Stimulated activated CD8-positive, alpha-beta memory T cell treated with anti-CD3 and anti-CD28 coated beads, Interleukin-7, amount 100 ng/mL, for 4 hours (primary cell): Measurements from ENCODE around the gene EPHA8.

ENCODE experiments used
- DNase-seq, 2 donors: peaks; one replicate each; pipeline ENCODE4 v3.0.0-alpha.2; 2020; ENCODE audit warnings: low read depth in 2 of 2

EPHA8 gene

DNA sequence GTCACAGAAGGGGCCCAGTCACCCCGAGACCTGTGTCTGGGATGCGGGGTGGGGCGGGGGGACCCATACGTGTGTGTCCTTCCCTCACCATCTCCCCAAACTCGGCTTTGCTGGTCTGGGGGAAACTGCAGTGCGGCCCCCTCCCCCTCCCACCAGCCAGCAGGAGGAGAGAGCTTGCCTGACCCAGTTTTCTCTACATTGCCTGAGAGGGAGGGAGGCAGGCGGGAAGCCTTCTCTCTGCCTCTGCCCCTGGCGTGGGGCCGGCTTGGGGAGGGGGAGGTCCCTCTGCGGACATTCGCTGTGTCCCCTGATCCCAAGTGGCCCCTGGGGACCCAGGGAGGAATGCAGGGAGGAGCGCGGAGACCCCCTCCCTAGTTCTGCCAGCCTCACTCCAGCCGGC, 3.9 kb downstream of the EPHA8 start:
- DNase-seq, result no peak

DNA sequence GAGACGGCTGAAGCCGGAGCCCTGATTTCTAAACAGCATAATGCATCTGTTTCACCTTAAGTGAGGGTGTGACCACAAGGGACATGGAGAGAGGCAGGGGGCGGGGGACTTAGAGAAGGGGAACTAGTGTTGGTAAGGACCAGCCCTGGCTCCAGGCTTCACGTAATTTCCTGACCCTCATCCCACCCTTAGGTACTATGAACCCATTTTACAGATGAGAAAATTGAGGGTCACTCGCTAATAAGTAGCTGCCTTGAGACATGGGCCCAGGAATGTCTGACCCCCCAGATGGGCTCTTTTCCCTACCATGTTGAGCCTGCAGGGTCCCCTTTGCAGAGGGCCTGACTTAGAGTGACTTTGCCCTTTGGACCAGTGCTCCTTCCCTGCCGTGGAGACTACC, 4.7 kb downstream of the EPHA8 start:
- DNase-seq, result no peak

DNA sequence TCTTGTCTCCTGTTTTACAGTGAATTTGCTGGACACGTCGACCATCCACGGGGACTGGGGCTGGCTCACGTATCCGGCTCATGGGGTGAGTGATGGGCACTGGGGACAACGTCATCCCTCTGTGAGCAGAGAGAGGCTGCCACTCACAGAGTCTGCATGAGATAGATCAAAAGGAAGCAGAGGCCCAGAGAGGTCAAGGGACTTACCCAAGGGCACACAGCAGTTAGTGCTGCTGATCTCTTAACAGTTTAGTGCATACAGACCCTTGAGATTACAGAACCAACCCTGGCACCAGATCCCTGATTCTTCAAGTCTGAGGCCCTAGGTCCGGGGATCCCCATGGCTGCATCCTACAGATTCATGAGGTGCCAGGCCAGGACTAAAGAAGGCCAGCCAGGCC, 6.0 kb downstream of the EPHA8 start:
- no peak for DNase-seq

DNA sequence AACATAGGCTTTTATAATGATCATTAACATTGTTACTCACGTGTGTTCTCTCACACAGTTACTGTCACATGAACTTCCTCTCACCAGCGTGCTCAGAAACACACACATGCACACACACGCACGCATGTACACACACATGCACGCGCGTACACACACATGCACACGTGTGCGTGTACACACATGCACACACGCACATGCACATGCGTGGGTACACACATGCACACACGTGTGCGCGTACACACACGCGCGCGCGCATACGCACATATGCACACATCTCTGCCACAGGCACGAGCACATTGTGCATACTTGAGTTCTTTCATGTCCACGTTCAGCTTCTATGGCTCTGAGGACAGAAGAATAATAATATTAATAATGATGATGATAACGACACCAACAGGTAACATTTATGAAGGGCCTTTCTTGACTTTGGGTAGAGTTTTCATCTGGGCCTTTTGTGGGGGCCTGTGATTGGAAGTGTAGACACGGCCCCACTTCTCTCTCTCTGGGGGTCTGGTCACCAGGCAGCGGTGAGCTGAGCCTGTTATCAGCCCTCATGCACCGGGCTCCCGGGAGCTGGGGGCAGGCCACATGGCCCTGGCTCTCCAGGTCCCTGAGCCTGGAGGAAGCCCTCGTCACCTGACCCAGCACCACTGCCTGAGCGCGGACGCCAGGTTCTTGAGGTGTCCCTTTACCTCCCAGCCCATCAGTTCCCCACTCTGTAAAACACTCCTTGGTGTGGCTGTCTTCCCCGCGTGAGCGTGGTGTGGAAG, 7.0 kb downstream of the EPHA8 start:
- DNase-seq, result no peak

DNA sequence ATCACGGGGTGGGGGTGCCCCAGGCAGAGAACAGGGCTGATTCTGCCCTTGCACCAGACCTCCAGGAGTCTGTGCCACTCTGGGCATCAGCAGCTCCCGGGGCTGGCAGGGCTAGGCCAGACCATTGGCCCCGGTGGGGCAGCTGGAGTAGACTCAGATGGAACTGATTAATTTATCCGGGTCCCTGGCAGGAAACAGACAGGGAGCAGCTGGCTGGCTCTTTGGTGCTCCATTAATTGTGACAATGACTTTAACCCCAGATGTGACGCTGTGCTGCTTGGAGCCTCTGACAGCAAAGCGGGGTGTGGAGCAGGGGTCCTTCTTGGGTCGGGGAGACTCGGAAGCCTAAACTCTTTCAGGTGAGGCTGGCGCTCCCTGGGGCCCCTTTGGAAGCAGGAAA, 9.5 kb downstream of the EPHA8 start:
- no peak for DNase-seq

DNA sequence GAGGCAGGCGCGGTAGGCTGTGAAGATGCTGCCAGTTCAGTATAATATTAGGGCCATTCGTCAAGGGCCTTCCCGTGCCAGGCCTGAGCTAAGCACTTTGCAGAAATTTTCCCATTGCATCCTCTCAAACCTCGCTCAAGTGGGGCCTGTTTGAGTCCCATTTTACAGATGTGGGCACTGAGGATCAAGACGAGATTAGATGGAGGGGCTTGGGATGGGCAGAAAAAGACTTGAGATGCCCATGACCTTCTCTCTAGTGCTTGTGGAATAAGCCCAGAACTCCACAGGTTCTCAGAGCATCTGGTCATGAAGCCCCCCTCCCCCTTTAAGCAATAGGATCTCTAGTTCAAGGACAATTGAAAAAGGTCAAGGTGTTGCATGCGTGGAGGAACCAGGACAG, 9.9 kb downstream of the EPHA8 start:
- DNase-seq, result no peak

DNA sequence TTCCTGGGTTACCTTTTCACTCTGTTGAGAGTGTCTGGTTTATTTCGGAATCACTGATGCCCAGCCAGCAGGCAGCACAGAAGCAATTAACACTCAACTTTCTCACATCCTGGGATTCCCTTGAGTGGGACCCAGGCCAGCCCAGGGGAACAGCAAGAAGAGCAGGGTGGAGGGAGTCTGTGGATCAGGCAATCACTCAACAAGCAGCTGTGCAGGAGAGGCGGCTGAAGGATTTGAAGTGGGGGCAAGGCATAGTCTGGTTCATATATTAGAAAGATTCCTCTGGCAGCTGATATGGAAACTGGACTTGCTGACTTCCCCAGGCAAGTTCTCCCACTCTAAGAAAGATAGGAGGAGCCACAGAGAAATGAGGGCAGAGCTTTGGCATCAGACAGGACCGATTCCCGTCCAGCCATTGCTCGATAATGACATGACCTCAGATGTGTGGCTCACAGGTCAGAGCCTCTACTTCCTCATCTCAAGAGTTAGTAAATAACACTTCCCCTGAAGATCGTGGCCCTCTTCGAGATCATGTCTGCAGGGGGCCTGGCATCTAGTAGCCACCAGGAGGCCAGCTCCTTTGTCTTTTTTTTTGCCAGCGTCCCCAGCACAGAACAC, 12.4 kb downstream of the EPHA8 start:
- DNase-seq, result no peak

DNA sequence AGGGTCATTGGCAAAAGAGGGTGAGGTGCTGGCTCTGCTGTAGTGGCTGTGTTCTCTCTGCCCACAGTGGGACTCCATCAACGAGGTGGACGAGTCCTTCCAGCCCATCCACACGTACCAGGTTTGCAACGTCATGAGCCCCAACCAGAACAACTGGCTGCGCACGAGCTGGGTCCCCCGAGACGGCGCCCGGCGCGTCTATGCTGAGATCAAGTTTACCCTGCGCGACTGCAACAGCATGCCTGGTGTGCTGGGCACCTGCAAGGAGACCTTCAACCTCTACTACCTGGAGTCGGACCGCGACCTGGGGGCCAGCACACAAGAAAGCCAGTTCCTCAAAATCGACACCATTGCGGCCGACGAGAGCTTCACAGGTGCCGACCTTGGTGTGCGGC, 12.9 kb downstream of the EPHA8 start:
- no peak for DNase-seq

DNA sequence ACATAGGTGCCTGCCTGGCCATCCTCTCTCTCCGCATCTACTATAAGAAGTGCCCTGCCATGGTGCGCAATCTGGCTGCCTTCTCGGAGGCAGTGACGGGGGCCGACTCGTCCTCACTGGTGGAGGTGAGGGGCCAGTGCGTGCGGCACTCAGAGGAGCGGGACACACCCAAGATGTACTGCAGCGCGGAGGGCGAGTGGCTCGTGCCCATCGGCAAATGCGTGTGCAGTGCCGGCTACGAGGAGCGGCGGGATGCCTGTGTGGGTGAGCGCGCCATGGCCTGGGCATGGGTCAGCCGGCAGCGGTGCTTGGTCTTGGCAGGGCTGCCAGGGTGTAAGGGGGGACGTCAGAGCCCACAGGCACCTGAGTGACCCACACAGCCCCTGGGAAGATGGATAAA, 13.3 kb downstream of the EPHA8 start:
- DNase-seq, result no peak

DNA sequence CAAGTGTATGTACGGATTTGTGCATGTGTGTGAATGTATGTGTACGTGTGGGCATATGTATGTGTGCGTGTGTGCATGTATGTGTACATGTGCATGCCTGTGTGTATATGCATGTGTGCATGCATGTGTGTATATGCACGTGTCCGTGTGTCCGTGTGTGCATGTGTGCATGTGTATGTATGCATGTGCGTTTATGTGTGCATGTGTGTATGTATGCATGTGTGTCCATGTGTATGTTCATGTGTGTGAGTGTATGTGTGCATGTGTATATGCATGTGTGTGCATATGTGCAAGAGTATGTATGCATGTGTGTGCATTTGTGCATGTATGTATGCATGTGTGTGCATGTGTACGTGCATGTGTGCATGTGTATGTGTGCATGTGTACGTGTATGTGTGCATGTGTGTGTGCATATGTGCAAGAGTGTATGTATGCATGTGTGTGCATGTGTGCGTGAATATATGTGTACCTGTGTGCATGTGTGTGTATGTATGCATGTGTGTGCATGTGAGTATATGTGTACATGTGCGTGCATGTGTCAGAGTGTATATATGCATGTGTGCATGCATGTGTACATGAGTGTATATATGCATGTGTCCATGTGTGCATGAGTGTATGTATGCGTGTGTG, 15.6 kb downstream of the EPHA8 start:
- DNase-seq, result no peak

DNA sequence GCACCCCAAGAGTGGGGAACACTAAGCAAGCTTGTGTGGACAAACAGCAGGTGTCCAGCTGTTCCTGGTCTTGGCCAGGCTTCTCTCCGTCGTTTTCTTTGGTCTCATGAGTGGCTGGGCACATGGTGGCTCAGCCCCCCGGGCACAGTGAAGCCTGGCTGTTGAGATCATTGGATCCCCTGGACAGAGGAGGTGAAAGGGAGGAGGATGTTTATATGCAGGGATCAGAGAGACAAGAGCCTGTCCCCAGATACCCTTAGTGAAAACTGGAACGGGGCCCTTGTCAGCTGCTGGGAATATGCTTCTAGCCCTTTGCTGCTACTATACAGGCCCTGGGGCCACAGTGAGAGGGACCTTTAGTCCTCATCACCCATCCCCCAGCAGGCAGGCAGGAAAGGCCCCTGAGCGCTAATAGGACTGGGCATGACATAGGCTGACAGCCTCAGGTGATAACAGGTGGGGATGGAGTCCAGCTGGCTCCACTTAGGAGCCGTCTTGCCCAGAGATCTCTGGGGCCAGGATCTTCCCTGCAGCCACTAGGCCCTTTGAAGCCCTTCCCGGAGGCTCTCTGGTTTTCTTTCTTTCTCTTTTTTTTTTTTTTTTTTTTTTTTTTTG, 16.4 kb downstream of the EPHA8 start:
- no peak for DNase-seq

DNA sequence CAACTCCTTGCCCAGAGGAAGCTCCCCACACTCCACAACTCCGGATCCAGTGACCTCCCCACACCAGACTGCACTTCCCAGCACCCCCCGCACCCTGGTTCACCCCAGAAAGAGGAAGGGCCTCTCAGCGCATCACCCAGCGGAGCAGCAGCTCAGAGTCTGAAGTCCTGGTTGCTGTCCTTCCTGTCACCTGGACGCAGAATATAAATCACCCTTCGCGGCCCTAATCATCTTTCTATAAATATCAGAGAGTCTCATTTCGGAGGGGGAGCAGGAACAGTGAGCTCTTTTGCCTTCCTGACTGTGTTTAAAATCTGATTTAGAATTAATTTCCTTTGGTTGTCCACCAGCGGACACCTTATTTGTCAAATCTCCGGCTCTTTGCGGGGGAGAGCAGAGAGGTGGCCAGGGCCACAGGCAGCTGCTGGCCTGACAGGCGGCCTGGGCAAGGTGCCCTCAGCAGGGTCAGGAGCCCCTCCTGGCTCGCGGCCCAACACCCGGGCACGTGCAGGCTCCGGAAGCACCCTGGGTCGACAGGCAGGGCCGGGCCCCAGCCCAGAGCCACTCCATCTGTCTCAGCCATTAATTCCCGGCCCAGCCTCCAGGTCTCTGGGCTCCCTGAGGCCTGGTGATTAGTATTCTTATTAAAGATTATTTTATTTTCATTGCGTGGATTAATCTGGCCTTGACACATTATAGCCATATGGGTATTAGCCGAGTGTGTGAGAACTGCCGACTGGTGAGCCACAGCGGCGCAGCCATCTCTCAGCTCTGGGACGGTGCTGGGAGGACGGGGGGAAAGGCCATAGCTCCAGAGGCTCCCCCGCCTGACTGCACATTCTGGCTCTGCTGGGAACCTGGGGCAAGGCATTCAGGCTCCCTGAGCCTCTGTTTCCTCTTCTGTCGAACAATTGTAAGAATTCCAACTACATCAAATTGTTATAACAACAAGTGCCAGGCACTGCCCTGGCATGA, 19.7 kb downstream of the EPHA8 start:
- no peak for DNase-seq

DNA sequence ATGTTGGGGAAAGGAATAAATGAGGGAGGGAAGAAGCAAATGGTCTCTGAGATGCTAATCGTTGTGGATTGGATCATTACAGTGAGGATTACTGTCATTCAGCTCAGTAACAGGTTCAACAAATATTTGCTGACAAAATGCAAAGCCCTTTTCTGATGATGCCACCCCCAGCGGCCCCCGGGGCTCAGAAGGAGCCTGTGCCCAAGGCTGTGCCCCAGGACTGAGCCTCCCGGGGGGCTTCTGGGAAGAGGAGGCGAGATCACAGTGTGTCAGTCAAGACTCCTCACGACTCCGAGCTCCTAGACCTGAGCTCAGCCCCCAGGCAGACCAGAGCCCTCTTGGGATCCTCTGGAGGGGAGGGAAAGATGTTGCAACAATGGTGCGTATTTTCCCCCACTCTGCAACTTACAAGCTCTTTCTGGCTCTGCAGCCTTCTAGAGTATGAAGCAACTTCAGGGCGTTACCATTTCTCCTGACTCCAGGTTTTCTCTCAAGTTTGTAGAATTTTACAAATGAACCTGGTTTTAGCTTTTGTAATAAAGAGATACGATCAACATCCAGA, 20.8 kb downstream of the EPHA8 start:
- DNase-seq, result no peak

DNA sequence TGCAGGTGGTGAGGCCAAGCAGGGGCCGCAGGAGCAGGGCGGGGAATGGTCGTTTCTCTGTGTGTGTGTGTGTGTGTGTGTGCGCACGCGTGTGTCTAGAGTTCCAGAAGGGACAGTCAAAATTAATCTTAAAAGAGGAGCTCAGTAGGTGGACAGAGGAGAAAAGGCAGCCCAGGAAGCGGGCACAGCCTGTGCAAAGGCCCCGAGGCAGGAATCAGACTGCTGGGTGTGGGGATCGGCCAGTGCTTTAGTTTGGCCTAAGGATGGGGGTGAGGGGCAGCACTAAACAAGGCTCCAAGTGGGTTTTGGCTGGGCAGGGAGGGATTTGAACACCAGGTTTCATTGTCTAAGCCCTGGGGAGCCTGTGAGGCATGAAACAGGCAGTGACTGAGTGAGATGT, 21.7 kb downstream of the EPHA8 start:
- DNase-seq, result no peak

DNA sequence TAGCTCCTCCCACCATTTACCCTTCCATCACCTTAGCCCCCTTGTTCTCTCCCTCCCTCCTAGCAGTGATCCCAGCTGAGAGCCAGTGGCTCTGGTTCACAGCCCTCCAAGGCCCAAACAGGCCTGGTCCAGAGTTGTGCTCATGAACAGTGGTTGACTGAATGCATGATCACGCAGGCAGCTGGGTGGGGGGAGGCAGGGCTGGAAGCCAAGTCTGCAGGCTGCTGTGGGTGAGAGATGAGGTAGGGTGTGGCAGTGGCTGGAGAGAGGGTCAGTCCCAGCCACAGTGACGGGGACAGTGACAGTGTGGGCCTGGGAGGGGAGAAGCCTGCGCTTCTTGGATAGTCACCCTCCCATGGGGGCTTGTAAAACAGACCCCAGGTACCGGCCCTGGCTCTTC, 22.2 kb downstream of the EPHA8 start:
- no peak for DNase-seq

DNA sequence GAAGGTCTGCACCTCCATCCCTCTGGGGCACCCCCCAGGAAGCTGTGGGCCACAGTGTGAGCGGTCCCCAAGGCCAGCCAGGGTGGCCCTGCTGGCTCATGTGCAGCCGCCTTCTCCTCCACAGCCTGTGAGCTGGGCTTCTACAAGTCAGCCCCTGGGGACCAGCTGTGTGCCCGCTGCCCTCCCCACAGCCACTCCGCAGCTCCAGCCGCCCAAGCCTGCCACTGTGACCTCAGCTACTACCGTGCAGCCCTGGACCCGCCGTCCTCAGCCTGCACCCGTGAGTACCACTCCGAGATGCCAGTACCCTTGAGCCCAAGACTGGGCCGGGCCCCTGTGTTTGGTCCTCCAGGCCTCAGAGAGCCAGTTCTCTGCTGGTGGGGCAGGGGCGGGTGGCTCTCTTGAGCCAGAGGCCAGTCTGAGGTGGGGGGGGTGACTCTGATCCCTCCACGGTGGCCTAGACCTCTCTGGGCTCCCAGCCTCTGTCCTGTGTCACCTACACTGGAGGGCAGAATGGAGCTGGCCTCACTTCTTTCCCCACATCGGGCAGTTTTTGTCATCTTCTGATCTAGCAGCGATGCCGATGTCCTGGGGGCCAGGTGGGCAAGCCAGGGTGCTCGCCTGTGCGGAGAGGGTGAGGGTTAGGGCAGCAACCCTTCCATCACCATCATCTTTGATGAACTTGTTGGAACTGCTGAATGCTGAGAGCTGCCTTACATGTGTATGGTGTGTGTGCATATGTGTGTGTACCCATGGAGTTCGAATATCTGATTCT, 23.3 kb downstream of the EPHA8 start:
- no peak for DNase-seq

DNA sequence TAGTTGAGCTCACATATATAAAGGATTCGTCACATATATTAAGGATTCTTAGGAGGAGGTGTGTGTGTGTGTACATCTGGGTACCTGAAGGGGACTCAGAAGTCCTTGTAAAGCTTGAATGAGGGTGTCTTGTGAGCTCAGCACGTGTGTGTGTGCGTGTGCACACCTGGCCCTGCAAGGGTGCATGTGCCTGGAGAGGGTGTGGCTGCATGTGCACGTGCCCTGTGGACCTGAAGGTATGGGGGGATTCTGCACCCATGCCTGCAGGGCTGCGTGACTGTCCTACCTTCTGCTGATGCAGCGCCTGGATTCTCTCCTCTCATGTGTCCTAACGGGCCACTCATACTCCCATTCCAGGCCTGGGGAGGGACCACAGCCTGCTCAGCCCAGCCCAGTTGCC, 24.0 kb downstream of the EPHA8 start:
- no peak for DNase-seq

DNA sequence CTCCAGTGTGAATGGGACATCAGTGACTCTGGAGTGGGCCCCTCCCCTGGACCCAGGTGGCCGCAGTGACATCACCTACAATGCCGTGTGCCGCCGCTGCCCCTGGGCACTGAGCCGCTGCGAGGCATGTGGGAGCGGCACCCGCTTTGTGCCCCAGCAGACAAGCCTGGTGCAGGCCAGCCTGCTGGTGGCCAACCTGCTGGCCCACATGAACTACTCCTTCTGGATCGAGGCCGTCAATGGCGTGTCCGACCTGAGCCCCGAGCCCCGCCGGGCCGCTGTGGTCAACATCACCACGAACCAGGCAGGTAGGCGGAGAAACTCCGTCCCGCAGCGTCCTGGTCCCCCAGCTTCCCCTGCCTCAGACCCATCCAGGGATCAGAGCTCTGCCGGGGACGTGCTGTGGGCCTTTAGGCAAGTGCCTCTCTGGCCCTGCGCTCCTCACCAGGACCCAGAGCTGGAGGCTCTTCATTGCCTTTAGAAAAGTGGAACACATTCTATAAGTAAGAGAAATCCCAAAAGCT, 25.7 kb downstream of the EPHA8 start:
- DNase-seq, result no peak

DNA sequence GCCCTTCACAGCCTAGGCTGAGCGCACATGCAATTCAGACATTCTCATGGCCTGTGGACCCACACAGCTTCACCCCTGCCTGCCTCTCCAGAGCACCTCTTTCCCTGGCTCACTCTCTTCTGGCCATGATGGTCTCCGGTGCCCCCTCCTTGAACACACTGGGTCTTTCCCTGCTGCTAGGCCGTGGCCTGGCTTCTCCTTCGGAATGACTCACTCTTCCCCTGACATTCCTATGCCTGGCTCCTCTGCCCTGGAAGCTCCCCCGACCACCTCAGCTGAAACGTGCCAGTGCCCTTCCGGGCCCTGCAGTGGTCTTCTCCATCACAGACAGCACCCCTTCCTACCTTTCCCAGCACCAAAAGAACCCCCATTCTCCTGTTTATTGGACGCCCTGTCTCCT, 28.3 kb downstream of the EPHA8 start:
- DNase-seq, result no peak

DNA sequence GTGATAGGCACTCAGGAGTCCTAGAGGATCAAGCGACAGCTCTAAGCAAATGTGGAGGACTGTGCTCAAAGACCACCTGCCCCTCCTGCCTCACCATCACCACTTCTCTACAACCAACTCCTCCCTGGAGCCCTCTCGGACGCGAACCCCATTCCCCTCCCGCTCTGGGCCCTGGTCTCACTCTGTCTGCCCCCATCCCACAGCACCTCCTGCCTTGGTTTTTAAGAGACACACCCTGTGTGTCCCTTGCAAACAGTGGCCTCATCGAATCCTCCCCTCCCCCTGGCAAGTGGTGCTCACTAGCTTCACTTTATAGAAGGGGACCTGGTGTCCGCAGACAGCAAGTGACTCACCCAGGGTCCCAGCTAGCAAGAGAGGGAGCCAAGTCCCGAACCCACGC, 28.8 kb downstream of the EPHA8 start:
- DNase-seq, result no peak
